GM23248 (cell line): ENCODE measurements around the gene TMBIM4.

Experiments used
- EZH2 ChIP-seq: fragments of 200-600 bp; sonication (generic); IDR thresholded peaks from 2 replicates; pipeline ENCODE4 v1.6.1; 2018; ENCODE audit warnings: antibody characterized with exemption, mild to moderate bottlenecking; ENCODE audit not compliant: insufficient read depth, poor library complexity, severe bottlenecking
- EZH2phosphoT487 ChIP-seq: fragments of 200-600 bp; sonication (generic); IDR thresholded peaks from 2 replicates; pipeline ENCODE4 v1.6.1; 2018; ENCODE audit warnings: antibody characterized with exemption, moderate library complexity, mild to moderate bottlenecking, low read depth; ENCODE audit not compliant: insufficient read depth

- TF ChIP-seq EZH2 (no peak), EZH2phosphoT487 (no peak)
These were observed 34.0 kb upstream of the TMBIM4 start for GRCh38 chr12:66203820-66204219.
